ENCODE results near the gene METTL1. TPM values are rescaled to one million over a fixed set of nuclear protein-coding genes. Genes with fewer than 3 reads are reported as not detected.

Gene METTL1
- total RNA-seq, 4 donors from 2014 or later = 6.5 to 22.7 (median 17.9) TPM

GRCh38 chr12:57732270-57732669, 39.6 kb downstream of the METTL1 start:
- Histone ChIP-seq H3K4me1 (peaks cover 0 to 17% of the 10 kb centered on the region in 2 donors), H3K27me3 (peaks cover 34 to 37% (median 36%) of the 10 kb centered on the region in 3 donors), H3K9me3 (no peaks in the 10 kb centered on the region), H3K4me3 (no peak overlapping the region), H3K27ac (no peak overlapping the region), H3K36me3 (no peaks in the 10 kb centered on the region)
- intact Hi-C loops (cut with DNase I; ENCODE audit: low total_unique reads) (no loop called here), in situ Hi-C loops (cut with MboI; ENCODE audit: low sequenced_read_pairs in 4 of 4) (no loop called here)
- DNase-seq (no peak), ATAC-seq (no peak)
- TF ChIP-seq CTCF (IDR thresholded peaks at IDR 0.05 in 4 of 5, conservative IDR thresholded peaks at IDR 0.05 in 1 of 5) (no peak), POLR2A (IDR thresholded peaks at IDR 0.05) (no peak)

GRCh38 chr12:57731411-57732080, 40.4 kb downstream of the METTL1 start:
- Histone ChIP-seq H3K9me3 (no peaks in the 10 kb centered on the region), H3K27ac (no peak overlapping the region), H3K27me3 (peaks cover 33 to 36% (median 35%) of the 10 kb centered on the region in 3 donors), H3K4me3 (no peak overlapping the region), H3K36me3 (no peaks in the 10 kb centered on the region), H3K4me1 (peaks cover 0 to 22% of the 10 kb centered on the region in 2 donors)
- ATAC-seq = no peak
- DNase-seq = no peak
- in situ Hi-C loops (cut with MboI; ENCODE audit: low sequenced_read_pairs in 4 of 4) = no loop called here
- TF ChIP-seq POLR2A (IDR thresholded peaks at IDR 0.05) (no peak), CTCF (IDR thresholded peaks at IDR 0.05 in 4 of 5, conservative IDR thresholded peaks at IDR 0.05 in 1 of 5) (no peak)
- intact Hi-C loops (cut with DNase I; ENCODE audit: low total_unique reads) = no loop called here

DNA sequence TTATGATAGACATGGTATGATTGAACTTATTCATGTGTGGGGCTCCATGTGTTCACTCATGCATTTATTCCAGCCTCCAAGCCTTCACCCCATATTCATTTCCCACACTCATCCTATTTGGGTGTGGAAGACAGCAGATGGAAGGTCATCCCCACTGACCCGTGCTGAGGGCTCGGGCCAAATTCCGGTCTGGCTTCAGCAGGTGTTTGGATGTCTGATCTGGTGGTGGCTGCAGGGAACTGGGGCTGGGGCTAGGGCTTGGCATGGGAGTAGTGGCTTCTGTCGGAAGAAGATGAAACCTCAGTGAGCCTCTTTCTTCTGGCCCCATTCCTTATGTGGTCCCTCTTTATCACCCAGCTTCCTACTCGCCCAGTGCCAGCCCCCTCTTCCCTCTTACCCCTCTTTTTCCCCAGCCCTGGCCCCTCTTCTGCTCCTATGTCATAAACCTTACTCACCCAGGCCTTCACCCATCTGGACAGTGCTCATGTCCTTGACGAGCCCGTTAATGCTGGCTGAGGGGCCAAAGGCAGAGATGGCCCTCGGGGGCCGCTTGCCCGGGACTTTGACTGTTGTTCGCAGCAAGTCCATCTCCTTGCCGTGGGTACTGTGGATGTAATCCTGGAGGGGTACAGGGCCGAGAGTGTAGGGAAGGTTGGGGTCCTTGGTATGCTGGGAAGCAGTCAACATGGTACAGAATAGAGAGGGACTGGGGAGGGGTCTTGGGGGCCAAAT, 41.4 kb downstream of the METTL1 start:
- intact Hi-C loops (cut with DNase I; ENCODE audit: low total_unique reads) (no loop called here), in situ Hi-C loops (cut with MboI; ENCODE audit: low sequenced_read_pairs in 4 of 4) (no loop called here)
- ATAC-seq = no peak
- DNase-seq = no peak
- no peak for TF ChIP-seq POLR2A (IDR thresholded peaks at IDR 0.05)
- no peak for TF ChIP-seq CTCF (IDR thresholded peaks at IDR 0.05 in 4 of 5, conservative IDR thresholded peaks at IDR 0.05 in 1 of 5)
- Histone ChIP-seq H3K27me3 (peaks cover 29 to 34% (median 33%) of the 10 kb centered on the region in 3 donors), H3K27ac (no peak overlapping the region), H3K9me3 (no peaks in the 10 kb centered on the region), H3K36me3 (no peaks in the 10 kb centered on the region), H3K4me3 (no peak overlapping the region), H3K4me1 (peaks cover 4 to 21% of the 10 kb centered on the region in 2 donors)

GRCh38 chr12:57729321-57729844, 42.5 kb downstream of the METTL1 start:
- Histone ChIP-seq H3K27me3 (peaks cover 34 to 40% (median 39%) of the 10 kb centered on the region in 3 donors), H3K4me1 (peaks cover 4 to 19% of the 10 kb centered on the region in 2 donors), H3K27ac (no peak overlapping the region), H3K4me3 (no peak overlapping the region), H3K9me3 (no peaks in the 10 kb centered on the region), H3K36me3 (no peaks in the 10 kb centered on the region)
- no peak for ATAC-seq
- in situ Hi-C loops (cut with MboI; ENCODE audit: low sequenced_read_pairs in 4 of 4) (no loop called here), intact Hi-C loops (cut with DNase I; ENCODE audit: low total_unique reads) (no loop called here)
- TF ChIP-seq POLR2A (IDR thresholded peaks at IDR 0.05) (no peak), CTCF (IDR thresholded peaks at IDR 0.05 in 4 of 5, conservative IDR thresholded peaks at IDR 0.05 in 1 of 5) (no peak)
- no peak for DNase-seq
